IMR-90 (cell line): ENCODE results near the gene CD99L2. TPM values are rescaled to one million over a fixed set of nuclear protein-coding genes. Genes with fewer than 3 reads are reported as not detected.

Experiments
- ATAC-seq: fragments of 200-7000 bp; cut with Tn5 transposase; 2 replicates; pipeline ENCODE4 v1.9.1; 2020; ENCODE audit warnings: low read depth, mild to moderate bottlenecking, moderate library complexity
- BruUV-seq: library from RNA; stranded (reverse); fragments of 400-500 nt; replicated peaks from 2 replicates; lab custom pipeline; 2021; lab: Mats Ljungman, UMichigan
- CTCF ChIA-PET: fragments of 300-600 bp; formaldehyde crosslinking; extraction: SDS; loops from one replicate; lab custom pipeline; 2021; ENCODE audit warnings: antibody characterized with exemption; lab: Yijun Ruan, JAX
- POLR2A ChIA-PET: fragments of 300-600 bp; sonication (Branson Sonifier 250); formaldehyde crosslinking; loops from one replicate; lab custom pipeline; 2022; ENCODE audit warnings: antibody characterized with exemption; ENCODE audit not compliant: unreplicated experiment; lab: Charles Lee
- DNase-seq: peaks from one replicate; pipeline ENCODE4 v3.0.0; 2013
- H2AFZ ChIP-seq: replicated peaks from 2 replicates; pipeline ENCODE3; 2013; ENCODE audit warnings: low read length, mild to moderate bottlenecking; ENCODE audit not compliant: poor library complexity
- H2AK5ac ChIP-seq: 2 replicates; pipeline ENCODE4 v1.6.1; 2013; ENCODE audit warnings: low read depth, low read length, inconsistent platforms
- H2AK9ac ChIP-seq: replicated peaks from 2 replicates; pipeline ENCODE3; 2013; ENCODE audit warnings: mild to moderate bottlenecking, low read depth, low read length, moderate library complexity; ENCODE audit not compliant: poor library complexity
- H2BK120ac ChIP-seq: 2 replicates; pipeline ENCODE4 v1.6.1; 2013; ENCODE audit warnings: low read depth, low read length, inconsistent platforms
- H2BK15ac ChIP-seq: 3 replicates; pipeline ENCODE4 v1.6.1; 2013; ENCODE audit warnings: low read depth, low read length, inconsistent platforms
- H2BK20ac ChIP-seq: 2 replicates; pipeline ENCODE4 v1.6.1; 2013; ENCODE audit warnings: low read depth, mild to moderate bottlenecking, inconsistent platforms, low read length, moderate library complexity
- H2BK5ac ChIP-seq: 2 replicates; pipeline ENCODE4 v1.6.1; 2013; ENCODE audit warnings: mild to moderate bottlenecking, low read depth, low read length, inconsistent platforms; ENCODE audit not compliant: poor library complexity, severe bottlenecking
- H3K14ac ChIP-seq: replicated peaks from 2 replicates; pipeline ENCODE4 v1.6.1; 2013; ENCODE audit warnings: low read depth, low read length, inconsistent platforms
- H3K18ac ChIP-seq: 2 replicates; pipeline ENCODE4 v1.6.1; 2013; ENCODE audit warnings: low read depth, low read length, control low read depth
- H3K23ac ChIP-seq: 2 replicates; pipeline ENCODE4 v1.6.1; 2013; ENCODE audit warnings: low read depth, low read length, inconsistent platforms
- H3K27ac ChIP-seq: 2 replicates; pipeline ENCODE4 v1.5.1; 2013; ENCODE audit warnings: mild to moderate bottlenecking, control low read depth, low read length; ENCODE audit not compliant: insufficient read depth
- H3K27me3 ChIP-seq: 2 replicates; pipeline ENCODE4 v1.6.1; 2013; ENCODE audit warnings: low read length; ENCODE audit not compliant: control insufficient read depth, insufficient read depth
- H3K36me3 ChIP-seq: 2 replicates; pipeline ENCODE4 v1.6.1; 2013; ENCODE audit warnings: low read length, mixed read lengths; ENCODE audit not compliant: control insufficient read depth, insufficient read depth
- H3K4ac ChIP-seq: 2 replicates; pipeline ENCODE4 v1.6.1; 2013; ENCODE audit warnings: low read depth, low read length, inconsistent platforms
- H3K4me1 ChIP-seq: 2 replicates; pipeline ENCODE4 v1.6.1; 2013; ENCODE audit warnings: low read length, mixed read lengths; ENCODE audit not compliant: control insufficient read depth, insufficient read depth
- H3K4me2 ChIP-seq: 2 replicates; pipeline ENCODE4 v1.6.1; 2013; ENCODE audit warnings: low read depth, mild to moderate bottlenecking, control low read depth, low read length, moderate library complexity
- H3K4me3 ChIP-seq: 2 replicates; pipeline ENCODE4 v1.5.1; 2013; ENCODE audit warnings: low read depth, mild to moderate bottlenecking, control low read depth, low read length, moderate library complexity; ENCODE audit not compliant: insufficient read depth
- H3K56ac ChIP-seq: 2 replicates; pipeline ENCODE4 v1.6.1; 2013; ENCODE audit warnings: low read length, inconsistent platforms; ENCODE audit not compliant: insufficient read depth; ENCODE audit errors: extremely low read depth
- H3K79me1 ChIP-seq, 2 experiments: 2 replicates each; pipeline ENCODE4 v1.6.1; 2013; ENCODE audit warnings: low read length in 2 of 2, inconsistent platforms in 1 of 2, low read depth in 1 of 2
- H3K9ac ChIP-seq: 2 replicates; pipeline ENCODE4 v1.6.1; 2013; ENCODE audit warnings: low read depth, low read length, control low read depth
- H3K9me1 ChIP-seq: 2 replicates; pipeline ENCODE4 v1.6.1; 2013; ENCODE audit warnings: low read length, inconsistent platforms; ENCODE audit not compliant: insufficient read depth
- H3K9me3 ChIP-seq: 2 replicates; pipeline ENCODE4 v1.6.1; 2013; ENCODE audit warnings: low read length; ENCODE audit not compliant: control insufficient read depth, insufficient read depth
- H4K20me1 ChIP-seq: 2 replicates; pipeline ENCODE4 v1.6.1; 2013; ENCODE audit warnings: low read length, inconsistent platforms; ENCODE audit not compliant: insufficient read depth
- H4K5ac ChIP-seq: 2 replicates; pipeline ENCODE4 v1.6.1; 2013; ENCODE audit warnings: mild to moderate bottlenecking, low read depth, low read length, control low read depth
- H4K8ac ChIP-seq, 2 experiments: 2 replicates each; pipeline ENCODE4 v1.6.1; 2013; ENCODE audit warnings: low read depth in 2 of 2, low read length in 2 of 2, control low read depth in 1 of 2, inconsistent platforms in 1 of 2
- H4K91ac ChIP-seq: 2 replicates; pipeline ENCODE4 v1.6.1; 2013; ENCODE audit warnings: low read depth, low read length, inconsistent platforms; ENCODE audit not compliant: insufficient read depth
- ELK1 ChIP-seq: fragments of 150-350 bp; IDR thresholded peaks from 2 replicates; pipeline ENCODE4 v1.6.1; 2016; ENCODE audit warnings: low read depth, mild to moderate bottlenecking, low read length, moderate library complexity, borderline replicate concordance
- MAFK ChIP-seq: IDR thresholded peaks from 2 replicates; pipeline ENCODE4 v1.6.1; 2012; ENCODE audit warnings: low read depth, low read length, improper control_type of control experiment
- NFE2L2 ChIP-seq: fragments of 150-350 bp; IDR thresholded peaks from 2 replicates; pipeline ENCODE4 v1.6.1; 2016; ENCODE audit warnings: low read depth, mild to moderate bottlenecking, low read length
- RCOR1 ChIP-seq: IDR thresholded peaks from 2 replicates; pipeline ENCODE4 v1.6.1; 2012; ENCODE audit warnings: mild to moderate bottlenecking, low read length, improper control_type of control experiment; ENCODE audit not compliant: insufficient replicate concordance
- RFX5 ChIP-seq: IDR thresholded peaks from 2 replicates; pipeline ENCODE4 v1.8.0; 2012; ENCODE audit warnings: low read depth, mild to moderate bottlenecking, low read length, moderate library complexity
- WGBS, 2 experiments: methylation state at CpG; one replicate each; pipeline versions ENCODE4 v1.1.5 to v1.1.7; 2013; ENCODE audit warnings: missing lambda C conversion rate in 2 of 2; ENCODE audit not compliant: insufficient read length in 1 of 2; ENCODE audit errors: extremely low coverage in 2 of 2; 5-methylcytosine and 5-hydroxymethylcytosine counted together
- dilution Hi-C: fragments of 300-500 bp; cut with HindIII; formaldehyde crosslinking; loops from one replicate; pipeline ENCODE4 v1.14.3; 2018; ENCODE audit warnings: low sequenced_read_pairs; ENCODE audit not compliant: unreplicated experiment
- in situ Hi-C: fragments of 300-500 bp; cut with MboI; formaldehyde crosslinking; loops from 3 replicates; pipeline ENCODE4 v1.14.3; 2019; ENCODE audit warnings: low sequenced_read_pairs, inconsistent platforms, mixed read lengths
- intact Hi-C: fragments of 100-400 bp; cut with micrococcal nuclease; formaldehyde crosslinking; loops from 2 replicates; pipeline ENCODE4 v1.10.0; 2022
- polyA plus RNA-seq, 3 experiments: library from polyadenylated mRNA; depleted of rRNA; stranded (reverse); fragments of >200 nt; gene quantifications; 2 replicates each; pipeline ENCODE4 v1.2.3, GENCODE V29; 2012; ENCODE audit warnings: low replicate concordance in 1 of 3
- total RNA-seq: library from RNA; depleted of rRNA; stranded (reverse); fragments of >200 nt; gene quantifications from 2 replicates; pipeline ENCODE4 v1.2.3, GENCODE V29; 2012
- TF ChIP-seq, protein P1 (sequence below): fragments of 150-350 bp; IDR thresholded peaks from 2 replicates; pipeline ENCODE4 v1.6.1; 2017; ENCODE audit warnings: mild to moderate bottlenecking, antibody characterized with exemption, low read length, low read depth

Gene CD99L2
- total and polyA plus RNA-seq, 2 of the 4 experiments (the other 2 are of a cell fraction) = 17.4 to 41.4 TPM

- H3K4me2 ChIP-seq = no peak overlapping the region
- TF ChIP-seq, protein P1, sequence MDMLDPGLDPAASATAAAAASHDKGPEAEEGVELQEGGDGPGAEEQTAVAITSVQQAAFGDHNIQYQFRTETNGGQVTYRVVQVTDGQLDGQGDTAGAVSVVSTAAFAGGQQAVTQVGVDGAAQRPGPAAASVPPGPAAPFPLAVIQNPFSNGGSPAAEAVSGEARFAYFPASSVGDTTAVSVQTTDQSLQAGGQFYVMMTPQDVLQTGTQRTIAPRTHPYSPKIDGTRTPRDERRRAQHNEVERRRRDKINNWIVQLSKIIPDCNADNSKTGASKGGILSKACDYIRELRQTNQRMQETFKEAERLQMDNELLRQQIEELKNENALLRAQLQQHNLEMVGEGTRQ = no peak
- TF ChIP-seq ELK1 (no peak), NFE2L2 (no peak), MAFK (no peak), RCOR1 (no peak), RFX5 (no peak)
- no peaks in the 10 kb centered on the region for H3K27me3 ChIP-seq
- H3K9me1 ChIP-seq = 0 out of 2 replicates have a peak, but pooled peaks cover 2% of the 10 kb centered on the region
- H3K9me3 ChIP-seq = no peaks in the 10 kb centered on the region; the same call in 1 of the 2 replicates
- H3K27ac ChIP-seq = no peak overlapping the region
- H3K9ac ChIP-seq = no peak overlapping the region
- ATAC-seq (no peak), DNase-seq (no peak)
- ChIA-PET CTCF (interaction anchor here (1.0 kb wide), 1 partner anchor 315 kb away, joined by 4 read pairs; no protein-coding TSS in a partner anchor), POLR2A (no interaction called here)
- WGBS, 2 experiments = 76% methylated on average over 4 of the region's 13 CpGs; no CpG with 5 or more reads in 1 of the 2 experiments
- no peak overlapping the region for H4K91ac ChIP-seq
- no peaks in the 10 kb centered on the region for H3K79me1 ChIP-seq
- H2AK9ac ChIP-seq = no peak overlapping the region
- H3K4ac ChIP-seq = no peak overlapping the region; the same call in 1 of the 2 replicates
- dilution Hi-C loops = no loop called here
- H3K4me3 ChIP-seq = no peak overlapping the region
- no TSS peak for BruUV-seq
- H3K18ac ChIP-seq = no peak overlapping the region
- no peak overlapping the region for H4K8ac ChIP-seq
- no peak overlapping the region for H3K56ac ChIP-seq
- no peak overlapping the region for H2BK20ac ChIP-seq
- H2BK5ac ChIP-seq = no peak overlapping the region
- peaks cover 9% of the 10 kb centered on the region for H3K4me1 ChIP-seq
- no peak overlapping the region for H2BK15ac ChIP-seq
- peak overlapping the region; percentile 13; the same call in 1 of the 2 replicates for H2AK5ac ChIP-seq
- no peak overlapping the region for H3K23ac ChIP-seq
- peak overlapping the region; percentile 52; the same call in 1 of the 2 replicates for H3K14ac ChIP-seq
- intact Hi-C loops = loop anchor here (1.0 kb wide), 1 partner anchor 316 kb away; no protein-coding TSS in a partner anchor
- in situ Hi-C loops = no loop called here
- no peak overlapping the region for H4K5ac ChIP-seq
- no peaks in the 10 kb centered on the region; the same call in 1 of the 2 replicates for H4K20me1 ChIP-seq
- no peaks in the 10 kb centered on the region; the same call in 1 of the 2 replicates for H3K36me3 ChIP-seq
- H2BK120ac ChIP-seq = no peak overlapping the region
- H2AFZ ChIP-seq = no peak overlapping the region
Observed at GRCh38 chrX:150766351-150767044, 132.0 kb downstream of the CD99L2 start.
